ENCODE results near the gene INPP5B. TPM values are rescaled to one million over a fixed set of nuclear protein-coding genes. Genes with fewer than 3 reads are reported as not detected.

Gene INPP5B
- total RNA-seq, 1 donor = 50.4 TPM

Small RNA genes within 50 kb of the gene (small RNA-seq; reads per million reads assigned to genes)
- gene RF00017 (not detected), gene RF00092 (not detected), gene RNU6-510P (not detected), gene RNU6-584P (not detected)

Other genes starting within 250 kb of the INPP5B start
- under 0.01 TPM for gene EPHA10, start 181.9 kb downstream of the INPP5B start, total RNA-seq
- 1.3 TPM for gene MANEAL, start 153.2 kb downstream of the INPP5B start, total RNA-seq
- gene C1orf122, start 139.3 kb downstream of the INPP5B start, total RNA-seq = 6.5 TPM
- gene YRDC, start 138.8 kb downstream of the INPP5B start, total RNA-seq = 26.9 TPM
- 3.0 TPM for gene MTF1, start 87.5 kb downstream of the INPP5B start, total RNA-seq
- 26.9 TPM for gene SF3A3, start 43.0 kb upstream of the INPP5B start, total RNA-seq
- 63.0 TPM for gene FHL3, start 58.5 kb upstream of the INPP5B start, total RNA-seq
- 11.3 TPM for gene UTP11, start 65.7 kb upstream of the INPP5B start, total RNA-seq
- 0.27 TPM for gene POU3F1, start 99.7 kb upstream of the INPP5B start, total RNA-seq

Measured in hematopoietic multipotent progenitor cell (in vitro differentiated cells).